SK-N-SH (cell line): ENCODE results near the gene AMDHD2. TPM values are rescaled to one million over a fixed set of nuclear protein-coding genes. Genes with fewer than 3 reads are reported as not detected.

Source experiments
- CTCF ChIA-PET: fragments of 300-600, 350-600 bp; formaldehyde crosslinking; extraction: SDS; loops from one replicate; lab custom pipeline; 2021; lab: Yijun Ruan, JAX
- POLR2A ChIA-PET: fragments of 350-600 bp; sonication (Branson Sonifier 250); formaldehyde crosslinking; extraction: SDS; loops from one replicate; lab custom pipeline; 2020; ENCODE audit warnings: antibody characterized with exemption, inconsistent platforms; lab: Yijun Ruan, JAX
- DNase-seq: peaks from one replicate; pipeline ENCODE4 v3.0.0; 2012
- H2AFZ ChIP-seq: fragments of 200-600 bp; sonication (generic); 2 replicates; pipeline ENCODE4 v1.8.1; 2016; ENCODE audit warnings: antibody characterized with exemption, mild to moderate bottlenecking, low read depth
- H3F3A ChIP-seq: fragments of 200-600 bp; sonication (generic); replicated peaks from 2 replicates; pipeline ENCODE3; 2016; ENCODE audit warnings: antibody characterized with exemption, mild to moderate bottlenecking; ENCODE audit not compliant: insufficient read depth
- H3K27ac ChIP-seq, 2 experiments: fragments of 200-500 bp in 1 of 2; fragments of 200-600 bp in 1 of 2; sonication (Bioruptor generic) in 1 of 2; sonication (generic), shearing (Covaris generic) in 1 of 2; 2 replicates each; pipeline versions ENCODE4 v1.5.1 to v1.6.1; 2014 to 2016; ENCODE audit warnings: low read depth in 2 of 2, inconsistent platforms in 1 of 2, low read length in 1 of 2, mild to moderate bottlenecking in 1 of 2, mixed read lengths in 1 of 2
- H3K27me3 ChIP-seq: fragments of 200-600 bp; sonication (generic), shearing (Covaris generic); 2 replicates; pipeline ENCODE4 v1.6.1; 2016; ENCODE audit warnings: mixed run types; ENCODE audit not compliant: insufficient read depth
- H3K36me3 ChIP-seq, 2 experiments: fragments of 200-500 bp in 1 of 2; fragments of 200-600 bp in 1 of 2; sonication (Bioruptor generic) in 1 of 2; sonication (generic) in 1 of 2; replicated peaks in 1 of 2; 2 replicates each; pipeline versions ENCODE3 to v1.5.1; 2014 to 2016; ENCODE audit warnings: low read length in 1 of 2, mild to moderate bottlenecking in 1 of 2; ENCODE audit not compliant: insufficient read depth in 2 of 2, control insufficient read depth in 1 of 2
- H3K4me1 ChIP-seq, 2 experiments: fragments of 200-500 bp in 1 of 2; fragments of 200-600 bp in 1 of 2; sonication (Bioruptor generic) in 1 of 2; sonication (generic), shearing (Covaris generic) in 1 of 2; 2 replicates each; pipeline versions ENCODE4 v1.5.1 to v1.6.1; 2014 to 2016; ENCODE audit warnings: low read depth in 1 of 2, low read length in 1 of 2, mixed run types in 1 of 2; ENCODE audit not compliant: insufficient read depth in 2 of 2, control insufficient read depth in 1 of 2
- H3K4me2 ChIP-seq: fragments of 200-600 bp; sonication (generic), shearing (Covaris generic); 2 replicates; pipeline ENCODE4 v1.6.1; 2017; ENCODE audit warnings: mixed run types
- H3K4me3 ChIP-seq, 2 experiments: fragments of 200-500 bp in 1 of 2; fragments of 200-600 bp in 1 of 2; sonication (Bioruptor generic) in 1 of 2; sonication (generic), shearing (Covaris generic) in 1 of 2; 2 replicates each; pipeline versions ENCODE4 v1.5.1 to v1.8.1; 2014 to 2016; ENCODE audit warnings: low read depth in 2 of 2, inconsistent platforms in 1 of 2, low read length in 1 of 2, mild to moderate bottlenecking in 1 of 2, mixed read lengths in 1 of 2, moderate library complexity in 1 of 2
- H3K79me2 ChIP-seq: fragments of 200-600 bp; sonication (generic); 2 replicates; pipeline ENCODE4 v1.8.1; 2017; ENCODE audit warnings: mild to moderate bottlenecking; ENCODE audit not compliant: insufficient read depth
- H3K9ac ChIP-seq: fragments of 200-600 bp; sonication (generic); 2 replicates; pipeline ENCODE4 v1.6.1; 2017; ENCODE audit warnings: mixed run types
- H3K9me2 ChIP-seq: fragments of 200-600 bp; sonication (generic); 2 replicates; pipeline ENCODE4 v1.6.1; 2017; ENCODE audit warnings: mixed run types
- H3K9me3 ChIP-seq: fragments of 200-600 bp; sonication (generic); 2 replicates; pipeline ENCODE4 v1.6.1; 2017; ENCODE audit warnings: mixed run types, mild to moderate bottlenecking, moderate library complexity
- H4K20me1 ChIP-seq: fragments of 200-600 bp; sonication (generic); 2 replicates; pipeline ENCODE4 v1.6.1; 2017; ENCODE audit warnings: mild to moderate bottlenecking, mixed run types; ENCODE audit not compliant: insufficient read depth
- EP300 ChIP-seq, 2 experiments: IDR thresholded peaks; 2 replicates each; pipeline versions ENCODE4 v1.4.0 to v1.6.1; 2012; ENCODE audit warnings: borderline replicate concordance in 1 of 2, low read depth in 1 of 2, low read length in 1 of 2
- GABPA ChIP-seq: IDR thresholded peaks from 2 replicates; pipeline ENCODE4 v1.4.0; 2012; ENCODE audit warnings: low read depth, mild to moderate bottlenecking
- NFIC ChIP-seq: IDR thresholded peaks from 2 replicates; pipeline ENCODE4 v1.4.0; 2012; ENCODE audit warnings: borderline replicate concordance
- POLR2AphosphoS5 ChIP-seq: IDR thresholded peaks from 2 replicates; pipeline ENCODE4 v1.6.1; 2012; ENCODE audit warnings: low read depth, low read length
- RFX5 ChIP-seq: IDR thresholded peaks from 2 replicates; pipeline ENCODE4 v1.6.1; 2012; ENCODE audit warnings: mild to moderate bottlenecking, improper control_type of control experiment, low read length
- TEAD4 ChIP-seq: IDR thresholded peaks from 2 replicates; pipeline ENCODE4 v1.4.0; 2012; ENCODE audit warnings: mild to moderate bottlenecking, borderline replicate concordance; ENCODE audit not compliant: insufficient read depth
- WGBS: methylation state at CpG from one replicate; pipeline ENCODE4 v1.1.6; 2017; ENCODE audit warnings: low lambda C conversion rate; 5-methylcytosine and 5-hydroxymethylcytosine counted together
- polyA plus RNA-seq, 3 experiments: library from polyadenylated mRNA; depleted of rRNA; stranded (reverse); fragments of >200 nt; gene quantifications; 2 replicates each; pipeline ENCODE4 v1.2.3, GENCODE V29; 2012
- TF ChIP-seq, protein P1 (sequence below): fragments of 200-600 bp; sonication (generic); IDR thresholded peaks from 2 replicates; pipeline ENCODE4 v1.6.1; 2017; ENCODE audit warnings: antibody characterized with exemption, mild to moderate bottlenecking, moderate library complexity
- TF ChIP-seq, protein P2 (sequence below): IDR thresholded peaks from 2 replicates; pipeline ENCODE4 v1.4.0; 2012; ENCODE audit warnings: low read depth
- TF ChIP-seq, protein P3 (sequence below): IDR thresholded peaks from 2 replicates; pipeline ENCODE4; 2012
- TF ChIP-seq, protein P4 (sequence below): fragments of 150-350 bp; IDR thresholded peaks from 2 replicates; pipeline ENCODE4 v1.6.1; 2016; ENCODE audit warnings: mild to moderate bottlenecking, low read depth, low read length
- TF ChIP-seq, protein P5 (sequence below): IDR thresholded peaks from 2 replicates; pipeline ENCODE4 v1.4.0; 2012; ENCODE audit warnings: low read depth, borderline replicate concordance

The AMDHD2 gene
- polyA plus RNA-seq, 1 of the 3 experiments (the other 2 are of a cell fraction): 38.1 TPM

DNA sequence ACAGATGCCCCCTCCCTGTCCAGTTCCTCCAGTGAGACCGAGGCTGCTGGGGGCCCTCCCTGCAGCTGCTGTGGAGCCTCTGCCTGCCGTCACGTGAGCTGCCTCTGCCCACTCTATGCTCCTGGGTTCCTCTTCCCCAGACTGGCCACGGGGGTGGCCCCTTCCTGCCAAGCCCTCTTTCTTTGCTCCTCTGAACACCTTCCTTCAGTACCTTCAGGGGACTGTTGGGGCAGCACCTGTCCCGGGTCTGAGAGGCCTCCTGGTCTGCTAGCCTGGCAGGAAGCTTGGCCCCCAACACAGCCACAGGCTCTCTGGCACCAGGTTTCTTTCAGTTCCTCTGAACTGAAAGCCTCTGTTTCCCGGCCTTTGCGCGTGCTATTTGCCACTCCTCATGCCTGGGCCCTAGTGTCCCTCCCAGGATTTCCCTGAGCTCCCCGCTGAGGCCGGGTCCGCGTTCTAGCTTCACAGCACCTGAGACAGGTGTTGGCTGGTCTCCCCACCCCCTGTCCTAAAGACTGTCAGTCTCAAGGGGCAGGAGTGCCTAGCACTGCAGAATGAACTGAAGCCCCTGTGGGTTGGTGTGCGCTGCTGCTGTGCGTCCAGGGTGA is 13.0 kb upstream of the AMDHD2 start:
- no peaks in the 10 kb centered on the region for H3K36me3 ChIP-seq
- H3K4me2 ChIP-seq: no peak overlapping the region
- H3K27me3 ChIP-seq: no peaks in the 10 kb centered on the region
- H3K79me2 ChIP-seq: no peaks in the 10 kb centered on the region
- H4K20me1 ChIP-seq: no peaks in the 10 kb centered on the region
- POLR2A ChIA-PET: no interaction called here
- DNase-seq: no peak
- H3F3A ChIP-seq: peaks cover 4% of the 10 kb centered on the region
- TF ChIP-seq, protein P1, sequence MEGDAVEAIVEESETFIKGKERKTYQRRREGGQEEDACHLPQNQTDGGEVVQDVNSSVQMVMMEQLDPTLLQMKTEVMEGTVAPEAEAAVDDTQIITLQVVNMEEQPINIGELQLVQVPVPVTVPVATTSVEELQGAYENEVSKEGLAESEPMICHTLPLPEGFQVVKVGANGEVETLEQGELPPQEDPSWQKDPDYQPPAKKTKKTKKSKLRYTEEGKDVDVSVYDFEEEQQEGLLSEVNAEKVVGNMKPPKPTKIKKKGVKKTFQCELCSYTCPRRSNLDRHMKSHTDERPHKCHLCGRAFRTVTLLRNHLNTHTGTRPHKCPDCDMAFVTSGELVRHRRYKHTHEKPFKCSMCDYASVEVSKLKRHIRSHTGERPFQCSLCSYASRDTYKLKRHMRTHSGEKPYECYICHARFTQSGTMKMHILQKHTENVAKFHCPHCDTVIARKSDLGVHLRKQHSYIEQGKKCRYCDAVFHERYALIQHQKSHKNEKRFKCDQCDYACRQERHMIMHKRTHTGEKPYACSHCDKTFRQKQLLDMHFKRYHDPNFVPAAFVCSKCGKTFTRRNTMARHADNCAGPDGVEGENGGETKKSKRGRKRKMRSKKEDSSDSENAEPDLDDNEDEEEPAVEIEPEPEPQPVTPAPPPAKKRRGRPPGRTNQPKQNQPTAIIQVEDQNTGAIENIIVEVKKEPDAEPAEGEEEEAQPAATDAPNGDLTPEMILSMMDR: no peak
- TF ChIP-seq, protein P2, sequence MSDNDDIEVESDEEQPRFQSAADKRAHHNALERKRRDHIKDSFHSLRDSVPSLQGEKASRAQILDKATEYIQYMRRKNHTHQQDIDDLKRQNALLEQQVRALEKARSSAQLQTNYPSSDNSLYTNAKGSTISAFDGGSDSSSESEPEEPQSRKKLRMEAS: no peak
- TF ChIP-seq, protein P3, sequence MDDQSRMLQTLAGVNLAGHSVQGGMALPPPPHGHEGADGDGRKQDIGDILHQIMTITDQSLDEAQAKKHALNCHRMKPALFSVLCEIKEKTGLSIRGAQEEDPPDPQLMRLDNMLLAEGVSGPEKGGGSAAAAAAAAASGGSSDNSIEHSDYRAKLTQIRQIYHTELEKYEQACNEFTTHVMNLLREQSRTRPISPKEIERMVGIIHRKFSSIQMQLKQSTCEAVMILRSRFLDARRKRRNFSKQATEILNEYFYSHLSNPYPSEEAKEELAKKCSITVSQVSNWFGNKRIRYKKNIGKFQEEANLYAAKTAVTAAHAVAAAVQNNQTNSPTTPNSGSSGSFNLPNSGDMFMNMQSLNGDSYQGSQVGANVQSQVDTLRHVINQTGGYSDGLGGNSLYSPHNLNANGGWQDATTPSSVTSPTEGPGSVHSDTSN: no peak
- TF ChIP-seq, protein P4, sequence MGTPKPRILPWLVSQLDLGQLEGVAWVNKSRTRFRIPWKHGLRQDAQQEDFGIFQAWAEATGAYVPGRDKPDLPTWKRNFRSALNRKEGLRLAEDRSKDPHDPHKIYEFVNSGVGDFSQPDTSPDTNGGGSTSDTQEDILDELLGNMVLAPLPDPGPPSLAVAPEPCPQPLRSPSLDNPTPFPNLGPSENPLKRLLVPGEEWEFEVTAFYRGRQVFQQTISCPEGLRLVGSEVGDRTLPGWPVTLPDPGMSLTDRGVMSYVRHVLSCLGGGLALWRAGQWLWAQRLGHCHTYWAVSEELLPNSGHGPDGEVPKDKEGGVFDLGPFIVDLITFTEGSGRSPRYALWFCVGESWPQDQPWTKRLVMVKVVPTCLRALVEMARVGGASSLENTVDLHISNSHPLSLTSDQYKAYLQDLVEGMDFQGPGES: no peak
- TF ChIP-seq RFX5: no peak
- TF ChIP-seq GABPA: no peak
- TF ChIP-seq, protein P5, sequence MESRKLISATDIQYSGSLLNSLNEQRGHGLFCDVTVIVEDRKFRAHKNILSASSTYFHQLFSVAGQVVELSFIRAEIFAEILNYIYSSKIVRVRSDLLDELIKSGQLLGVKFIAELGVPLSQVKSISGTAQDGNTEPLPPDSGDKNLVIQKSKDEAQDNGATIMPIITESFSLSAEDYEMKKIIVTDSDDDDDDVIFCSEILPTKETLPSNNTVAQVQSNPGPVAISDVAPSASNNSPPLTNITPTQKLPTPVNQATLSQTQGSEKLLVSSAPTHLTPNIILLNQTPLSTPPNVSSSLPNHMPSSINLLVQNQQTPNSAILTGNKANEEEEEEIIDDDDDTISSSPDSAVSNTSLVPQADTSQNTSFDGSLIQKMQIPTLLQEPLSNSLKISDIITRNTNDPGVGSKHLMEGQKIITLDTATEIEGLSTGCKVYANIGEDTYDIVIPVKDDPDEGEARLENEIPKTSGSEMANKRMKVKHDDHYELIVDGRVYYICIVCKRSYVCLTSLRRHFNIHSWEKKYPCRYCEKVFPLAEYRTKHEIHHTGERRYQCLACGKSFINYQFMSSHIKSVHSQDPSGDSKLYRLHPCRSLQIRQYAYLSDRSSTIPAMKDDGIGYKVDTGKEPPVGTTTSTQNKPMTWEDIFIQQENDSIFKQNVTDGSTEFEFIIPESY: no peak
- no peak for TF ChIP-seq TEAD4
- TF ChIP-seq EP300 (IDR thresholded peaks at IDR 0.05; ENCODE audit: borderline replicate concordance in 1 of 2, low read depth in 1 of 2, low read length in 1 of 2): no peak
- no peak for TF ChIP-seq NFIC
- no peak for TF ChIP-seq POLR2AphosphoS5
- CTCF ChIA-PET: interaction anchor here (0.6 kb wide), 1 partner anchor 332 kb away, joined by 3 read pairs; no protein-coding TSS in a partner anchor
- 85% methylated on average over 10 of the region's 14 CpGs for WGBS
- H3K4me3 ChIP-seq: no peak overlapping the region
- H3K27ac ChIP-seq: no peak overlapping the region
- no peak overlapping the region for H2AFZ ChIP-seq
- no peak overlapping the region for H3K9ac ChIP-seq
- no peaks in the 10 kb centered on the region for H3K9me3 ChIP-seq
- no peaks in the 10 kb centered on the region for H3K9me2 ChIP-seq
- H3K4me1 ChIP-seq: no peaks in the 10 kb centered on the region
